ENCODE data around the gene ROR1.
"Not testable (repeated sequence)": the region's sequence is repeated elsewhere in the genome, so short reads cannot be mapped to it uniquely, and the experiment has no call there.

Gene ROR1

DNA sequence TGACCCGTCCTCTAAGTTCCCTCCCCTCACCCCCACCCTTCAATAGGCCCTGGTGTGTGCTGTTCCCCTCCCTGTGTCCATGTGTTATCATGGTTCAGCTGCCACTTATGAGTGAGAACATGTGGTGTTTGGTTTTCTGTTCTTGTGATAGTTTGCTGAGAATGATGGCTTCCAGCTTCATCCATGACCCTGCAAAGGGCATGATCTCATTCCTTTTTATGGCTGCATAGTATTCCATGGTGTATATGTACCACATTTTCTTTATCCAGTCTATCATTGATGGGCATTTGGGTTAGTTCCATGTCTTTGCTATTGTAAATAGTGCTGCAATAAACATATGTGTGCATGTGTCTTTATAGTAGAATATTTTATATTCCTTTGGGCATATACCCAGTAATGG is 330.8 kb downstream of the ROR1 start:
- not testable (repeated sequence) for DNase-seq (ENCODE audit: low spot score)

DNA sequence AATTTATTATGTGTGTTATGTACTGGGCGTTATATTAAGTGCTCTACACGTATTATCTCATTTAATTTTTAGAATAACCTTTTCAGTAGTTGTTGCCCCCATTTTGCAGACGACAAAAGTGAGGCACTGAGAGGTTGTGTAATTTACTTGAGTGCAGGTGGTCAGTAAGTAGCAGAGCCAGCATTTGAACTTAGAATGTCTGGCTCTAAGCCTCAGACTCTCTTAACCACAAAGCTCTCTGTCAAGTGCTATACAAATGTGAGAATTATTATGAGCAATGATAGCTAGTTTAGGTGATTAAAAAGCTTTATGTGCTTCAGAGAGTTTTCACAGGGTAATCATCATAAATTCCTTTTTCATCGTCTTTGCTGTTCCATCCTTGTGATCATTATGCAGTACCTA is 333.3 kb downstream of the ROR1 start:
- DNase-seq (ENCODE audit: low spot score): no peak

DNA sequence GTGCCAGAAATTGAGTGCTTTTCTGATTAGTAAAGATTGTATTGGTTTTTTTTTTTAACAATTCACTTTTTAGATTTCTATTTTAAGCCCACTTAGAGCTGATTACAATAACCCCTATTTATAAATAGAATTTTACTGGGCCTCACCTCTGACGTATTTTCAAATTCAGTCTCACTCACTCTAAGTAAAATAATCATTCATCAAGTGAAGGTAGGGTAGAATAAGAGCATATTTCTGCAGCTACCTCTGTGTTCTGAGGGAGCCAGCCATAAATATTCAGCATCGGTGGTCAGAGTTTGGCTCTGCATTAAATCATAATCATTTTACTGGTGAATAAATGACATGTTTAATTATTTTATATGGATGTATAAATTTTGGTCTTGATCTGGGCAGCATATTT is 333.8 kb downstream of the ROR1 start:
- DNase-seq (ENCODE audit: low spot score): no peak

DNA sequence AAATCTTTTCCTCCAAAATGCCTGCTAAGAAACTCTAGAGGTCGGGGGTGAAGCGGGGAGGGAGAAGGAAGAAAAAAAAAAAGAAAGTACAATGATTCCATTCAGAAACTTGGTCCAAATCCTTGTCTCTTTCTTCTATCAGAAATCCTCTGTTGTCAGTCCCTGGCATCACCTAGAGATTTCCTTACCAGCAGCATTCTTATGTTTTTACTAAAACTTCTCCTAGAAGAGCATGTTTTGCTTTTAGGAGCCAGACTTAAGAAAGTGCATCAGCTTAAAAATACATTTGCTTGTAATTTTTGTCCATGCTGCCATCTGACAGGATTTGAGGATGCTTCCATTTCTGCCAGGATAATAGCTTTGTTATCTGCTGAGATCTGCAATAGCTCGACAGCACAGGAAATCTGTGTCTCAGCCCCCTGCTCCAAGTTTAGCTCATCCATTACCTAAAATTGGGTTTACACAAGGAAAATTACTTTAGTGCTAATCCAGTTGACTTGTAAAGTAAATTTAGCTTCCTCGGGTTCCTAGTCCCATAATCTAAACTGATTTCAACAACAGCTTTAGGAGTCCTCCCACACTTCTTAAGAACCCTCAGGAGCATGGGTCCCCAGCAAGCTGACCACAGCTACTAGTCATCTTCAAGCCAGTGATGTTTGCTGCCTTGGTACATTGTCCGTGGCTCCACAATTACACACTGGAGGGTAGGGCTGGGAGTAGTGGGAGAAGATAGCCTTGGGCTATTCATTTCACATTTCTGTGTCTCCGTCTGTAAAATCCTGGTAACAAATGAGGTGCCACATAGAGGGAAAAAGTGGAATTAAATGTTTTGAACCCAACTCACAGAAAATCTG is 337.3 kb downstream of the ROR1 start:
- no peak for DNase-seq (ENCODE audit: low spot score)

DNA sequence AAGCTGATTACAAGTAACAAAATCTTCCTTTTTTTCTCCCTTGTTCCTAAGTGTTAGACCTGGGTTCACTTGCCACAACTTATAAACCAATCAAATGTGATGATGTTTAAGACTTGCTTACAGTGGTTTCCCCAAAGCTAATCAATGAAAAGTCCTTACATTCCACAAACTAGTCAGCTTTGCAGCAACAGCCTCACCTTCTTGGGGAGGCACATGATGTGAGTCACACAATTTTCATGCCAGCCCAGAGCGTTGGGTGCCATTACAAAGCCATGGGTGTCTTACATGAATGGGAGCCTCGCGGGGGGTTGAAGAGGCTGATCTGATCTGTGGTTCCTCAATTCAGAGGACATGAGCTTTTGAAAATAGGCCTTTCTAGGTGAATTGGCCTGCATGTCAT is 338.0 kb downstream of the ROR1 start:
- DNase-seq (ENCODE audit: low spot score): no peak

GRCh38 chr1:64112281-64112680 is 338.5 kb downstream of the ROR1 start:
- DNase-seq (ENCODE audit: low spot score): no peak

GRCh38 chr1:64114012-64114525 is 340.3 kb downstream of the ROR1 start:
- DNase-seq (ENCODE audit: low spot score): no peak

GRCh38 chr1:64116537-64116936 is 342.7 kb downstream of the ROR1 start:
- no peak for DNase-seq (ENCODE audit: low spot score)

DNA sequence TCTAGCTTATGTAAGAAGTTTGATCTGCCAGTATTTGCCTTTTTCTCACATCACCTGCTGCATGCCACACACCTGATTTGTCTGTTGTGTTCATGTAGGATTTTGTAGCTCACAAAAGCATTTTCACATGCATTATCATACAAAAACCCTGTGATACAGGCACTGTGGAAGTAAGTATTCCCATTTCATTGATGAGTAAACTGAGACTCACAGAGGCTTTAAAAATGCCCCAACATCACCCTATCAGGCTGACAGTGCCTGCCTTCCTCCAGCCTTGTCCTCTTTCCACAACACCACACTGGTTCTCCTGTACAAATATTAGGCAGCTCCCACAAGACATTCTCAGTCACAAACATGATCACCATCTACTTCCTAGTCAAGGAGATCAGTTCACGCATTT is 343.7 kb downstream of the ROR1 start:
- DNase-seq (ENCODE audit: low spot score): no peak

DNA sequence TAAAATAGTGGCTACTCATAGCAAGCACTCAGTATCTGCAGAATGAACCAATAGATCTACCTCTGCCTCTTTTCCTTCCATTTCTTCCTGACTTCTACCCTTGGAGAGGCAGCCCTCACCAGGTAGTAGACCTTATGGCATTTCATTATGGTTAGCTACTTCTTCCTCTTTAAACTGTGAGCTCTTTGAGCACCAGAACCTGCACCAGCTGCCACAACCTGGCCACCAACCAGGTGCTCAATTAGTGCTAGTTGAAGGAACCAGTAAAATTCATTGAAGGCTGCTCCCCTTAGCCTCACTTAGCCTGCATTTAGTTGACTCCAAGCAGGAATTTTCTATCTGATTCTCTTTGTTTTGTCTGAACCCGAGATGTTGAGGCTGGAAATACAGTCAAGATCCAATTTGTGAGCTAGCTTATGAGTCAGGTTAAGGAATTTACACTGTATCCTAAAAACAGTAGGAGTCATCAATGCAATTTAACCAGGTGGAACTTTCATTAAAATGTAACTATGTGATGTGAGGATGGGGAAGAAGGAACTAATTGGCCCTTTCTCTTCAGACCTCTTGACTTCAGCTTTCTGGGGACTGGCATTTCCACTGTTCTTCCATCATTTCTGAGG is 348.1 kb downstream of the ROR1 start:
- DNase-seq (ENCODE audit: low spot score): no peak

DNA sequence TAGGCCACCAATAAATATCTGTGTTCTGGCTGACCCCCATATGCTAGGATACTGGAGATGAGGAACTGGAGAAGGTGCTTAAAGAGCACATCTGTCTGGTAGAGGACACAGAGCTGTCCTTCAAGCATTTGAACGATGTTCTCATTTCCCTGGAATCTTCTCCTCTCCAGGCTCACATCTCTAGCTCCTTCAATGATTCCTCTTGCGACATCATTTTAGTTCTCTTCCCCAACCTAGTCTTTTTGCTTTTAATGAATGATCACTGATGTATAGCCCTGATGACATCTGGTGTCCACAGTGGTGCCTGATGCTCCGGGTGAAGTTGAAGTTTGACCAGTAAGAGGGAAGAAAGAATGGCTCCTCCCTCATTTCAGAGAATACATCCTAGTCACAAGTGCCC is 348.8 kb downstream of the ROR1 start:
- no peak for DNase-seq (ENCODE audit: low spot score)

DNA sequence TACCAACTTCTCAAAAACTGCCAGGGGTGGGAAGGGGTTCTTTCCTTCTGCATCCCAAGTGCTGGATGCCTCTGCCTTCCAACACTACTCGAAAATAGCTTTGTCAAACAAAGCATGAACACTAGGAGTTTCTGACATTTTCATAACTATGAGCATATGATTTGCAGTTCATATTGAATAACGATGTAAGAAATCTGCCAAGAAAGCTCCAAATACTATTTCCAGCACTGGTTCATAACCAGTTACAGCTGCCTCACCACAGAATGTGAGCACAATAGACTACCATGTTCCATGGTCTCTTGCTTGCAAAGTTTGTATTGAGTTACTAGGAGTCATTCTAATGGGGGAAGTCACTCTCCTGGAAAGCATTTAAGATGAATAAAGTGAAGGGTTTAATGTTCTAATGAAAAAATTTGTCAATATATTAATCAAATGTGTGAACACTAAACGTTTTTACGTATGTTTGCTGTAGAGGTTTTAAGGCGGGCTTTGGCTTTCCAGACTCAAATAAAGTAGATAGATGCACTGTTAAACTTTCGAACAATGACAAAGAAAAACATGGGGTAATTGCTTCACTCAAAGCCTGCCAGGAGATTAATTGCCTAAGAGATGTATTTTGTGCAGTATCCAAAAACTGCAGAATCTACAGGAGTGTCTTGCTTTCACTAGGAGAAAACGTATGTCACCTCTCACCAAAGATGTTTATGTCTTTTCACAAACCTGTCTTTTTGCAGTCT is 351.1 kb downstream of the ROR1 start:
- DNase-seq (ENCODE audit: low spot score): no peak

DNA sequence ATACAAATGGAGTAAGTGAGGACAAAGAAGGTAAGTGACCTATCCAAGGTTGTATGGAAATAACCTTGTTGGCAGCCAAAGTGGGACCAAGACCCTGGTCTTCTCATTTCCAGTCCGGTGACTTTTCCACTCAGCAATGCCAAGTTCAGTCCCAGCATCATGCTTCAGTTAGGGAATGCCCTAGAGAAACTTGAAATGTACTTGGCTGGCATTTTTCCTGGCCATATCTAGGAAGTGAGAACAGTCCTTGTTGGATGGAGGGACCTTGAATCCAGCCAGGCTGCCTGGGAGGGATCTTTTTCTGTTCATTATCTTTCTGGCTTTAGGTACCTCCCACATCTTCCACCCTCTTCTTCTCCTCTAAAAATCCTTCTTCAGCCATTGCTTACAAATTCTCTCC is 352.8 kb downstream of the ROR1 start:
- no peak for DNase-seq (ENCODE audit: low spot score)

GRCh38 chr1:64127297-64127696 is 353.5 kb downstream of the ROR1 start:
- DNase-seq (ENCODE audit: low spot score): no peak

GRCh38 chr1:64129701-64130100 is 355.9 kb downstream of the ROR1 start:
- DNase-seq (ENCODE audit: low spot score): no peak

GRCh38 chr1:64131155-64131554 is 357.3 kb downstream of the ROR1 start:
- no peak for DNase-seq (ENCODE audit: low spot score)

- DNase-seq (ENCODE audit: low spot score): no peak
Observed at GRCh38 chr1:64133036-64133435, 359.2 kb downstream of the ROR1 start.

DNA sequence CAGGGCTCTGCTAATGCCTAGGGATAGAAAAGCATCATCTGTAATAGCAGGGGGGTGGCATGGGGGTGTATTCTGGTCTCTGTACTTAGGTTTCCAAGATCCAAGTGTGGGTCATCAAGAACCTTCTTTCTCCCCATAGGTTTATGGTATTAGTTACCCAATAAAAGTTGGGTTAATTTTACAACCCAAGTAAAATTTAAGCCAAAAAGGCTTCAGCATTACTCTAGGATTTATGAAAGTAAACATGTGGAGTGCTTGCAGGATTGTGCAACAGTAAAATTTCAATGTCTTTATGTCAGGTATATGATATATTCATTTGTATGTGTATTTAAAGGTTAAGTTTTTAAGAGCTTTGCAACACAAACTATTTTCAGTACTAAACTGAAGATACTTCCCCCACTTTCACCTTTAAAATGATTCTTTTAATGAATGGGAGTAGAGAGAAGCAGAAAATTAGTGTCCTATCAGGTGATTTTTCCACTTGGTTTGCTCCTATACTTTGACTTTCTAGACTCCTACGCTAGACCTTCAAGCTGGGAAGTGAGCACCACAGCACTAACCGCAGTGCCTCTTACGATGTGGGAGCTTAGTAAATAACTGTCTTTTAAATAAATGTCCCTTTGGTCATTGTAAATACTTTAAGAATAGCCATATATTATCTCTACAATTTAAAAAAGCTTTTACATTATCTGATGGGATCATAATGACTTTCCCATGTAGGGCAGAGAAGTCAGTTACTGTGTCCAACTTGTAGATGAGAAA is 361.8 kb downstream of the ROR1 start:
- no peak for DNase-seq (ENCODE audit: low spot score)

DNA sequence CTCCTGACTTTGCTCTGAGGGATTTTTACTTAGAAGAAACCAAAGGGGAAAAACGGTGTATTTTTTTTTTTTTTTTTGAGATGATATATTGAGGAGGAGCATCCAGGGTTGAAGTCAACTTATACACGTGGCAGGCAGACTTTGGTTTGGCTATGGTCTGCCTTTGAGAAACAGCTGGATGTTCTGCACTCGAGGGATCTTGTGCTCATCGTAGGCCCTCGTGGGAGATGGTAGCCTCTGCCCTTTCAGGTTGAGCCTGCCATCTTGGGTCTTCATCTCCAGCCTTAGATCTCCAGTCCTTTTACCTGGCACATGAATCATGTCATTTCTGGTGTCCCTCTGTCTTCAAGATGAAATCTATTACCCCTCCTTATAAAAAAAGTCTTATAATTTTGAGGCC is 362.5 kb downstream of the ROR1 start:
- no peak for DNase-seq (ENCODE audit: low spot score)

- peak; percentile 82 for DNase-seq (ENCODE audit: low spot score)
Observed at GRCh38 chr1:64136752-64137411, 363.1 kb downstream of the ROR1 start.

- no peak for DNase-seq (ENCODE audit: low spot score)
Observed at GRCh38 chr1:64137412-64137803, 363.6 kb downstream of the ROR1 start.

DNA sequence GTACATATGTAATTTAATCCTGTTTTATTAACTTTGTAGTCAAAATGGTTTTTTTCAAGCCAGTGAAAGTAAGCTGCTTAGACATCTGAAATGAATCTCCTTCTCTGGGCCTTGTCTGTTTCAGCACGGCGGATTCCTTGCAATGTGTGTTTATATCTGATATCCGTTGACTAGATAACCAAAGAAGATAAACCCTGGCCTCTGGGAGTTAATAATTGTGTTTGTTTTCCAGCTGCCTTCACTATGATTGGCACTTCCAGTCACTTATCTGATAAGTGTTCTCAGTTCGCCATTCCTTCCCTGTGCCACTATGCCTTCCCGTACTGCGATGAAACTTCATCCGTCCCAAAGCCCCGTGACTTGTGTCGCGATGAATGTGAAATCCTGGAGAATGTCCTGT is 366.1 kb downstream of the ROR1 start:
- no peak for DNase-seq (ENCODE audit: low spot score)
